ENCODE measurements around the gene SEL1L3. TPM values are rescaled to one million over a fixed set of nuclear protein-coding genes. Genes with fewer than 3 reads are reported as not detected.
"Not testable (repeated sequence)": the region's sequence is repeated elsewhere in the genome, so short reads cannot be mapped to it uniquely, and the experiment has no call there.

Gene SEL1L3
- total RNA-seq, 1 donor, result 54.3 TPM

GRCh38 chr4:25866401-25866800 is 3.6 kb upstream of the SEL1L3 start:
- H3K27me3 ChIP-seq (ENCODE audit: insufficient read depth, low read length); H3K9me3 ChIP-seq (ENCODE audit: low read depth, low read length); H3K4me3 ChIP-seq (ENCODE audit: low read length): not testable (repeated sequence)
- peaks cover 17% of the 10 kb centered on the region for H3K4me1 ChIP-seq (ENCODE audit: insufficient read depth, low read length)

GRCh38 chr4:25865586-25865985 is 2.8 kb upstream of the SEL1L3 start:
- Histone ChIP-seq H3K4me1 (ENCODE audit: insufficient read depth, low read length) (peaks cover 24% of the 10 kb centered on the region), H3K4me3 (ENCODE audit: low read length) (no peak overlapping the region), H3K9me3 (ENCODE audit: low read depth, low read length) (no peaks in the 10 kb centered on the region), H3K27me3 (ENCODE audit: insufficient read depth, low read length) (no peaks in the 10 kb centered on the region)

GRCh38 chr4:25863831-25864418 is 1.1 kb upstream of the SEL1L3 start:
- H3K9me3 ChIP-seq (ENCODE audit: low read depth, low read length), result no peaks in the 10 kb centered on the region
- H3K4me1 ChIP-seq (ENCODE audit: insufficient read depth, low read length), result peaks cover 40% of the 10 kb centered on the region
- H3K27me3 ChIP-seq (ENCODE audit: insufficient read depth, low read length), result no peaks in the 10 kb centered on the region
- H3K4me3 ChIP-seq (ENCODE audit: low read length), result peak overlapping the region; percentile 39

- Histone ChIP-seq H3K4me3 (ENCODE audit: low read length) (peak overlapping the region; percentile 39), H3K27me3 (ENCODE audit: insufficient read depth, low read length) (no peaks in the 10 kb centered on the region), H3K9me3 (ENCODE audit: low read depth, low read length) (no peaks in the 10 kb centered on the region), H3K4me1 (ENCODE audit: insufficient read depth, low read length) (peaks cover 44% of the 10 kb centered on the region)
Measured at GRCh38 chr4:25863347-25863784, 578 bp upstream of the SEL1L3 start.

GRCh38 chr4:25861951-25862410 is 807 bp downstream of the SEL1L3 start:
- Histone ChIP-seq H3K27me3 (ENCODE audit: insufficient read depth, low read length) (no peaks in the 10 kb centered on the region), H3K9me3 (ENCODE audit: low read depth, low read length) (no peaks in the 10 kb centered on the region), H3K4me3 (ENCODE audit: low read length) (peak overlapping the region; percentile 53), H3K4me1 (ENCODE audit: insufficient read depth, low read length) (peaks cover 57% of the 10 kb centered on the region)

GRCh38 chr4:25861280-25861950 is 1.4 kb downstream of the SEL1L3 start:
- Histone ChIP-seq H3K4me3 (ENCODE audit: low read length) (peak overlapping the region; percentile 53), H3K4me1 (ENCODE audit: insufficient read depth, low read length) (peaks cover 58% of the 10 kb centered on the region), H3K27me3 (ENCODE audit: insufficient read depth, low read length) (no peaks in the 10 kb centered on the region), H3K9me3 (ENCODE audit: low read depth, low read length) (no peaks in the 10 kb centered on the region)

GRCh38 chr4:25860586-25861279 is 2.1 kb downstream of the SEL1L3 start:
- Histone ChIP-seq H3K9me3 (ENCODE audit: low read depth, low read length) (no peaks in the 10 kb centered on the region), H3K4me3 (ENCODE audit: low read length) (no peak overlapping the region), H3K4me1 (ENCODE audit: insufficient read depth, low read length) (peaks cover 65% of the 10 kb centered on the region), H3K27me3 (ENCODE audit: insufficient read depth, low read length) (no peaks in the 10 kb centered on the region)

GRCh38 chr4:25859429-25860148 is 3.2 kb downstream of the SEL1L3 start:
- no peaks in the 10 kb centered on the region for H3K9me3 ChIP-seq (ENCODE audit: low read depth, low read length)
- H3K4me3 ChIP-seq (ENCODE audit: low read length), result no peak overlapping the region
- H3K27me3 ChIP-seq (ENCODE audit: insufficient read depth, low read length), result no peaks in the 10 kb centered on the region
- peaks cover 76% of the 10 kb centered on the region for H3K4me1 ChIP-seq (ENCODE audit: insufficient read depth, low read length)

- Histone ChIP-seq H3K9me3 (ENCODE audit: low read depth, low read length) (no peaks in the 10 kb centered on the region), H3K27me3 (ENCODE audit: insufficient read depth, low read length) (no peaks in the 10 kb centered on the region), H3K4me3 (ENCODE audit: low read length) (no peak overlapping the region), H3K4me1 (ENCODE audit: insufficient read depth, low read length) (peaks cover 77% of the 10 kb centered on the region)
Measured at GRCh38 chr4:25857851-25858400, 4.9 kb downstream of the SEL1L3 start.

GRCh38 chr4:25857403-25857802 is 5.4 kb downstream of the SEL1L3 start:
- H3K9me3 ChIP-seq (ENCODE audit: low read depth, low read length), result no peaks in the 10 kb centered on the region
- H3K4me1 ChIP-seq (ENCODE audit: insufficient read depth, low read length), result peaks cover 77% of the 10 kb centered on the region
- no peaks in the 10 kb centered on the region for H3K27me3 ChIP-seq (ENCODE audit: insufficient read depth, low read length)
- H3K4me3 ChIP-seq (ENCODE audit: low read length), result no peak overlapping the region

GRCh38 chr4:25856756-25857155 is 6.0 kb downstream of the SEL1L3 start:
- peaks cover 75% of the 10 kb centered on the region for H3K4me1 ChIP-seq (ENCODE audit: insufficient read depth, low read length)

GRCh38 chr4:25852103-25852502 is 10.7 kb downstream of the SEL1L3 start:
- H3K27me3 ChIP-seq (ENCODE audit: insufficient read depth, low read length), result no peaks in the 10 kb centered on the region
- H3K4me3 ChIP-seq (ENCODE audit: low read length), result no peak overlapping the region
- no peaks in the 10 kb centered on the region for H3K9me3 ChIP-seq (ENCODE audit: low read depth, low read length)
- peaks cover 35% of the 10 kb centered on the region for H3K4me1 ChIP-seq (ENCODE audit: insufficient read depth, low read length)

More at GRCh38 chr4:25856756-25857155, 6.0 kb downstream of the SEL1L3 start:
- Histone ChIP-seq H3K9me3 (ENCODE audit: low read depth, low read length) (no peaks in the 10 kb centered on the region), H3K4me3 (ENCODE audit: low read length) (no peak overlapping the region), H3K27me3 (ENCODE audit: insufficient read depth, low read length) (no peaks in the 10 kb centered on the region)

- H3K27me3 ChIP-seq (ENCODE audit: insufficient read depth, low read length), result no peaks in the 10 kb centered on the region
- peaks cover 33% of the 10 kb centered on the region for H3K4me1 ChIP-seq (ENCODE audit: insufficient read depth, low read length)
- no peak overlapping the region for H3K4me3 ChIP-seq (ENCODE audit: low read length)
- no peaks in the 10 kb centered on the region for H3K9me3 ChIP-seq (ENCODE audit: low read depth, low read length)
Measured at GRCh38 chr4:25847329-25847728, 15.5 kb downstream of the SEL1L3 start.

GRCh38 chr4:25845841-25846653 is 16.7 kb downstream of the SEL1L3 start:
- Histone ChIP-seq H3K4me3 (ENCODE audit: low read length) (no peak overlapping the region), H3K9me3 (ENCODE audit: low read depth, low read length) (no peaks in the 10 kb centered on the region), H3K4me1 (ENCODE audit: insufficient read depth, low read length) (peaks cover 39% of the 10 kb centered on the region), H3K27me3 (ENCODE audit: insufficient read depth, low read length) (no peaks in the 10 kb centered on the region)

Measured in mononuclear cell (primary cell).